WTC11 (cell line): ENCODE results near the gene TRNT1.

Experiments
- CREB1 ChIP-seq: sonication (generic); formaldehyde crosslinking; IDR thresholded peaks from 2 replicates; pipeline ENCODE4 v1.8.0; 2023; ENCODE audit warnings: mild to moderate bottlenecking, missing genetic modification reagents
- CREM ChIP-seq: sonication (generic); formaldehyde crosslinking; IDR thresholded peaks from 2 replicates; pipeline ENCODE4 v1.8.1; 2022; ENCODE audit warnings: mild to moderate bottlenecking, missing genetic modification reagents, moderate library complexity
- ETV6 ChIP-seq: sonication (generic); formaldehyde crosslinking; IDR thresholded peaks from 2 replicates; pipeline ENCODE4 v1.8.1; 2022; ENCODE audit warnings: mild to moderate bottlenecking, missing genetic modification reagents
- NR2C2 ChIP-seq: sonication (generic); formaldehyde crosslinking; IDR thresholded peaks from 2 replicates; pipeline ENCODE4 v1.8.0; 2022; ENCODE audit warnings: mild to moderate bottlenecking, missing genetic modification reagents
- ZNF121 ChIP-seq: sonication (generic); formaldehyde crosslinking; IDR thresholded peaks from 2 replicates; pipeline ENCODE4 v1.8.0; 2023; ENCODE audit warnings: missing genetic modification reagents
- TF ChIP-seq, protein P1 (sequence below): sonication (generic); formaldehyde crosslinking; IDR thresholded peaks from 2 replicates; pipeline ENCODE4 v1.8.0; 2022; ENCODE audit warnings: mild to moderate bottlenecking, missing genetic modification reagents
- TF ChIP-seq, protein P2 (sequence below): fragments of 200-600 bp; IDR thresholded peaks from 2 replicates; pipeline ENCODE4 v1.8.0; 2022; ENCODE audit warnings: antibody characterized with exemption
- TF ChIP-seq, protein P3 (sequence below): sonication (generic); formaldehyde crosslinking; IDR thresholded peaks from 2 replicates; pipeline ENCODE4 v1.8.1; 2022; ENCODE audit warnings: low read depth, missing genetic modification reagents, borderline replicate concordance
- TF ChIP-seq, protein P4 (sequence below): sonication (generic); formaldehyde crosslinking; IDR thresholded peaks from 2 replicates; pipeline ENCODE4 v1.8.1; 2022; ENCODE audit warnings: mild to moderate bottlenecking, missing genetic modification reagents, moderate library complexity, borderline replicate concordance

DNA sequence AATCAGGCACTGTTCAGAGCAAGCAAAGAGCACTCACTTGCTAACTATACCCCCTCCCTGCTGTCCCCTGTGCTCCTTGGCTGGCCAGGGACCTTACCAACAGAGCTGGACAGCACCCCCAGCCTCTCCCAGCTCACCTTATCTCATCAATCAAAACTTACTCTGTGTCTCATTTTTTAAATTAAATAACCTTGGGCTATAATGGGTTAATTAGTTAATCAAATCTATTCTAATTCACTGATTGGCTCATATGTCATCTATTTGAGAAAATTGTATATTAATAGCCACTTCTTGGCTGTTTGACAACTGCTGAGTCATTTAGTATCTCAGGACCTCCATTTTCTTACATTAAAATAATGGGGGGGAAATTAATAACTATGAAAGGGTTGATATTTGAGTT lies 39.5 kb upstream of the TRNT1 start:
- TF ChIP-seq, protein P1, sequence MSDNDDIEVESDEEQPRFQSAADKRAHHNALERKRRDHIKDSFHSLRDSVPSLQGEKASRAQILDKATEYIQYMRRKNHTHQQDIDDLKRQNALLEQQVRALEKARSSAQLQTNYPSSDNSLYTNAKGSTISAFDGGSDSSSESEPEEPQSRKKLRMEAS (CRISPR knock-in tag): no peak
- TF ChIP-seq, protein P2, sequence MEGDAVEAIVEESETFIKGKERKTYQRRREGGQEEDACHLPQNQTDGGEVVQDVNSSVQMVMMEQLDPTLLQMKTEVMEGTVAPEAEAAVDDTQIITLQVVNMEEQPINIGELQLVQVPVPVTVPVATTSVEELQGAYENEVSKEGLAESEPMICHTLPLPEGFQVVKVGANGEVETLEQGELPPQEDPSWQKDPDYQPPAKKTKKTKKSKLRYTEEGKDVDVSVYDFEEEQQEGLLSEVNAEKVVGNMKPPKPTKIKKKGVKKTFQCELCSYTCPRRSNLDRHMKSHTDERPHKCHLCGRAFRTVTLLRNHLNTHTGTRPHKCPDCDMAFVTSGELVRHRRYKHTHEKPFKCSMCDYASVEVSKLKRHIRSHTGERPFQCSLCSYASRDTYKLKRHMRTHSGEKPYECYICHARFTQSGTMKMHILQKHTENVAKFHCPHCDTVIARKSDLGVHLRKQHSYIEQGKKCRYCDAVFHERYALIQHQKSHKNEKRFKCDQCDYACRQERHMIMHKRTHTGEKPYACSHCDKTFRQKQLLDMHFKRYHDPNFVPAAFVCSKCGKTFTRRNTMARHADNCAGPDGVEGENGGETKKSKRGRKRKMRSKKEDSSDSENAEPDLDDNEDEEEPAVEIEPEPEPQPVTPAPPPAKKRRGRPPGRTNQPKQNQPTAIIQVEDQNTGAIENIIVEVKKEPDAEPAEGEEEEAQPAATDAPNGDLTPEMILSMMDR: no peak
- TF ChIP-seq, protein P3, sequence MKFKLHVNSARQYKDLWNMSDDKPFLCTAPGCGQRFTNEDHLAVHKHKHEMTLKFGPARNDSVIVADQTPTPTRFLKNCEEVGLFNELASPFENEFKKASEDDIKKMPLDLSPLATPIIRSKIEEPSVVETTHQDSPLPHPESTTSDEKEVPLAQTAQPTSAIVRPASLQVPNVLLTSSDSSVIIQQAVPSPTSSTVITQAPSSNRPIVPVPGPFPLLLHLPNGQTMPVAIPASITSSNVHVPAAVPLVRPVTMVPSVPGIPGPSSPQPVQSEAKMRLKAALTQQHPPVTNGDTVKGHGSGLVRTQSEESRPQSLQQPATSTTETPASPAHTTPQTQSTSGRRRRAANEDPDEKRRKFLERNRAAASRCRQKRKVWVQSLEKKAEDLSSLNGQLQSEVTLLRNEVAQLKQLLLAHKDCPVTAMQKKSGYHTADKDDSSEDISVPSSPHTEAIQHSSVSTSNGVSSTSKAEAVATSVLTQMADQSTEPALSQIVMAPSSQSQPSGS: no peak
- TF ChIP-seq, protein P4, sequence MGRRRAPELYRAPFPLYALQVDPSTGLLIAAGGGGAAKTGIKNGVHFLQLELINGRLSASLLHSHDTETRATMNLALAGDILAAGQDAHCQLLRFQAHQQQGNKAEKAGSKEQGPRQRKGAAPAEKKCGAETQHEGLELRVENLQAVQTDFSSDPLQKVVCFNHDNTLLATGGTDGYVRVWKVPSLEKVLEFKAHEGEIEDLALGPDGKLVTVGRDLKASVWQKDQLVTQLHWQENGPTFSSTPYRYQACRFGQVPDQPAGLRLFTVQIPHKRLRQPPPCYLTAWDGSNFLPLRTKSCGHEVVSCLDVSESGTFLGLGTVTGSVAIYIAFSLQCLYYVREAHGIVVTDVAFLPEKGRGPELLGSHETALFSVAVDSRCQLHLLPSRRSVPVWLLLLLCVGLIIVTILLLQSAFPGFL (CRISPR knock-in tag): no peak
- TF ChIP-seq ETV6 (CRISPR knock-in tag) (no peak), ZNF121 (no peak), CREM (CRISPR knock-in tag) (no peak), CREB1 (CRISPR knock-in tag) (no peak), NR2C2 (CRISPR knock-in tag) (no peak)
